HG02870 (cell line): ENCODE data around the gene ZNG1A.
"Not testable (repeated sequence)": the region's sequence is repeated elsewhere in the genome, so short reads cannot be mapped to it uniquely, and the experiment has no call there.

Source experiments
- ATAC-seq: cut with Tn5 transposase; IDR thresholded peaks from one replicate; pipeline ENCODE4 v1.9.1; 2021; ENCODE audit warnings: mild to moderate bottlenecking, moderate library complexity; ENCODE audit not compliant: unreplicated experiment

The ZNG1A gene

GRCh38 chr9:98775-99174, 80.1 kb downstream of the ZNG1A start:
- ATAC-seq, result not testable (repeated sequence)

- ATAC-seq, result not testable (repeated sequence)
Observed at GRCh38 chr9:94992-95391, 83.9 kb downstream of the ZNG1A start.

GRCh38 chr9:94323-94722, 84.5 kb downstream of the ZNG1A start:
- ATAC-seq, result not testable (repeated sequence)

DNA sequence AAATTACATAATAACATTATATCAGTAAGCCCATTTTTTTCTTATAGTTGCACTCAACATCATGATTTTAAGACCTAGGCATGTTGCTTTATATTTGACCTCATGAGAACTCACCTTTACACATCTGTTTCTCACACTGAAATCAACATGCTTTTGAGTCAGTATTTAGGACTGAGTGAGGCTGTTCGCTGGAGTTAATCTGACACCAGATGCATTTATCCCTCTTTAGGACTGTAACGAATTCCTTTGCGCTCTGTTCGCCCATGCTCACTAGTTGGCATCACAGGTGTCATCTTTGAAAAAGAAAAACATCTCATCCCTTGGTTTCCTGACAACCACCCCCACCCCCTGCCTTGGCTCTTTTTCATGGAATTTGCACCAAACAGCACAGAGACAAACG, 84.9 kb downstream of the ZNG1A start:
- ATAC-seq, result not testable (repeated sequence)

DNA sequence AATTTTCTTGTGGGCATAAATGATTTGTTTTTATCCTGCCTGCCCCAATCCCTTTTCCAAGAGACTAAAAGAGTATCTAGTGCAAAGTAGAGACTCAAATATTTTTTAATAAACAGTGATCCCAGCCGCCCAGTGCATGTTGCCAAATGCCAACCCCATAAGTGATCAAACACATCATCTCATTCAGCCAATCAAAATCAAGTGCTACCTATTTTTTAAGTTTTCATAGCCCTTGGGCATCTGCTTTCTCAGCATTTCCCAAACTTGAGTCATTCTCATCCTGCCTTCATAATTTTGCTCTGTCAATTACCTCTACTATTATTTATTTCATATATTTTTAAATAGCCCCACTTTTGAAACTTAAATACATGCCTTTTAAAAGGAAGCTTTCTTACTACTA, 88.0 kb downstream of the ZNG1A start:
- not testable (repeated sequence) for ATAC-seq

DNA sequence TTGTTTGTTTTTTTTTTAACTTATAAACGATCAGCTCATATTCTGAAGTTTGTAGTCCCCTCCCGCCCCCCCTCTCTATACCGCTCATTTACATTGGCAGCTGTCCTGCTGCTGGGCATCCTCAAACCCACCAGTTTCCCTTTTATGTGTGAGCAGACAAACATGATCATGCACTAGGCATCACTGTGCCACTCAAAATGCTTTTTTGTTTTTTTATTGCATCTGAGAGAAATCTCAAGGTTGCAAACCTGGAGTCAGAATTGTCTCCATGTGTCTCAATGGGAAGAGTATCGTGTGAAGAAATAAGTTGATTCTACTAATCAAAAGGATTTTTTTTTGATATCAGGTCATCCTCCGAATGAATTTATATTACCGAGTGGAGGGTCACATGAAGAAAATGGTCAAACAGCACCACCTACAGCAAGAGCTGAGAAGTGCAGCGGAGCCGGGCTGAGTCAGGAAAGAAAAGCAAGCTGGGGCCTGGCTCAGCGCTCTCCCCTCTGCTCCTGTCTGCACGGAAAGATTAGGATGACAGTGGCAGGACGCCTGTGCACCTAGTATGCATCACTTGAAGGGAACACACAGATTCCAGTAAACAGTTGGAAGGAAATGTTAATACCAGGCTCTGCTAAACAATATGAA, 90.3 kb downstream of the ZNG1A start:
- peak; percentile 62 for ATAC-seq

- not testable (repeated sequence) for ATAC-seq
Observed at GRCh38 chr9:87860-88259, 91.0 kb downstream of the ZNG1A start.

DNA sequence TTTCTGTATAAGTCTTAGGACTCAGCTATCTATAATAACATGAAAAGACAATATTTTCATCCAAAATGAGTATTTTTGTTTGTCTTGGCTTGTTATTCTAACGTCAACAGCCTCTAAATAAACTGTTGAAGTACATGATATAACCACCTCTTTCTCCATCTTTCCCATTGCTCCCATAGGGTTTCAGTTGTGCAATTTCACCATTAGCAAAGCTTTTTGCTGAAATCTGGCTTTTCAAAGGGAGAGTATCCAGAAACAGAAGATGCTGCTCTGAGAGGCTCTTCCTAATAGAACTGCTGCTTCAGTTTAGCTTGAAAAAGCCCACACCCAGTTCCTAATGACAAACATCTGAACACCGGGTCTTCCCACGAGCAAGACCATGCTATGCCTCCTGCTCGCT, 91.8 kb downstream of the ZNG1A start:
- not testable (repeated sequence) for ATAC-seq

- not testable (repeated sequence) for ATAC-seq
Observed at GRCh38 chr9:86697-87096, 92.2 kb downstream of the ZNG1A start.

GRCh38 chr9:82932-83689, 95.7 kb downstream of the ZNG1A start:
- not testable (repeated sequence) for ATAC-seq

GRCh38 chr9:78333-78732, 100.5 kb downstream of the ZNG1A start:
- ATAC-seq, result not testable (repeated sequence)

GRCh38 chr9:76389-76788, 102.5 kb downstream of the ZNG1A start:
- ATAC-seq, result not testable (repeated sequence)

DNA sequence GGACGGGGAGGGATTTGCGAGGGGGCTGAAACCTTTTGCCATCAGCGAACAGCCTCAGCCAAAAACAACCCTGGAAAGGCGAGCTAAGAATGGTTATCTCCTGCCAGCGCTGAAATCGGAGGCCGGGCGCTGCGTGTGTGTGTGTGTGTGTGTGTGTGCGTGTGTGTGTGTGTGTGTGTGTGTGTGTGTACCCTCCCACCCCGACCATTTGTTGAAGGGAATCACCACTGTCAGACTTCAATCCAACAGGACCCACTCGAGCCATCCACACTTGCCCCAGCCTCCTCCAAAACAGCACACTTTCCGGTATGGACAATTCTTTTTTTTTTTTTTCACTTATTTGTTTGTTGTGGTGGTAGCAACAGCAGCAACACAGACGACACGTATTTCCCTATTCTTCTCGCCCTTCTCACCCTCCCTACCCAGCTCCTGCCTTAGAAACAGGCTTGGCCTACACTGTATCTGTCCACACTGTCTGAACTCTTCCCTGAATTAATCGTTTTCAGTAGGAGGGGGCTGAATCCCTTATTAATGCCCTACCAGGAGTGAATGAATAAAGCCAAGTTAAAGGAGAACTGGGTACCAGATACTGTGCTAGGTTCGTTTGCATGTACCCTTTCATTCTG, 104.8 kb downstream of the ZNG1A start:
- ATAC-seq, result not testable (repeated sequence)

- not testable (repeated sequence) for ATAC-seq
Observed at GRCh38 chr9:73076-73899, 105.6 kb downstream of the ZNG1A start.
